Central memory CD8-positive, alpha-beta T cell (primary cell): ENCODE measurements around the gene LIN7B.
A peak's percentile ranks its signal among the peaks of the same experiment; 100 is the strongest.
"Not testable (repeated sequence)": the region's sequence is repeated elsewhere in the genome, so short reads cannot be mapped to it uniquely, and the experiment has no call there.

Experiments used
- ATAC-seq: fragments of 150-1000 bp; cut with Tn5 transposase; replicated peaks from 2 replicates; pipeline ENCODE4 v1.10.0; 2022; ENCODE audit warnings: mild to moderate bottlenecking, moderate FRiP score, moderate number of reproducible peaks; ENCODE audit not compliant: poor library complexity, severe bottlenecking; ENCODE audit errors: extremely low read depth
- DNase-seq, 2 donors: peaks; one replicate each; pipeline ENCODE4 v3.0.0; 2021; ENCODE audit warnings: low spot score in 2 of 2
- H3K27ac Mint-ChIP-seq: one replicate; pipeline ENCODE4 v1.8.0; 2022; ENCODE audit warnings: low read depth, mild to moderate bottlenecking, moderate library complexity, mixed read lengths
- H3K27me3 Mint-ChIP-seq: one replicate; pipeline ENCODE4 v1.8.0; 2022; ENCODE audit warnings: mixed read lengths
- H3K36me3 Mint-ChIP-seq: one replicate; pipeline ENCODE4 v1.8.0; 2022; ENCODE audit warnings: mild to moderate bottlenecking, moderate library complexity, mixed read lengths; ENCODE audit not compliant: insufficient read depth
- H3K4me1 Mint-ChIP-seq: one replicate; pipeline ENCODE4 v1.8.0; 2022; ENCODE audit warnings: mixed read lengths
- H3K4me3 Mint-ChIP-seq: one replicate; pipeline ENCODE4 v1.8.0; 2022; ENCODE audit warnings: mild to moderate bottlenecking, moderate library complexity, mixed read lengths
- H3K9me3 Mint-ChIP-seq: one replicate; pipeline ENCODE4 v1.8.0; 2022; ENCODE audit warnings: mixed read lengths

The LIN7B gene

DNA sequence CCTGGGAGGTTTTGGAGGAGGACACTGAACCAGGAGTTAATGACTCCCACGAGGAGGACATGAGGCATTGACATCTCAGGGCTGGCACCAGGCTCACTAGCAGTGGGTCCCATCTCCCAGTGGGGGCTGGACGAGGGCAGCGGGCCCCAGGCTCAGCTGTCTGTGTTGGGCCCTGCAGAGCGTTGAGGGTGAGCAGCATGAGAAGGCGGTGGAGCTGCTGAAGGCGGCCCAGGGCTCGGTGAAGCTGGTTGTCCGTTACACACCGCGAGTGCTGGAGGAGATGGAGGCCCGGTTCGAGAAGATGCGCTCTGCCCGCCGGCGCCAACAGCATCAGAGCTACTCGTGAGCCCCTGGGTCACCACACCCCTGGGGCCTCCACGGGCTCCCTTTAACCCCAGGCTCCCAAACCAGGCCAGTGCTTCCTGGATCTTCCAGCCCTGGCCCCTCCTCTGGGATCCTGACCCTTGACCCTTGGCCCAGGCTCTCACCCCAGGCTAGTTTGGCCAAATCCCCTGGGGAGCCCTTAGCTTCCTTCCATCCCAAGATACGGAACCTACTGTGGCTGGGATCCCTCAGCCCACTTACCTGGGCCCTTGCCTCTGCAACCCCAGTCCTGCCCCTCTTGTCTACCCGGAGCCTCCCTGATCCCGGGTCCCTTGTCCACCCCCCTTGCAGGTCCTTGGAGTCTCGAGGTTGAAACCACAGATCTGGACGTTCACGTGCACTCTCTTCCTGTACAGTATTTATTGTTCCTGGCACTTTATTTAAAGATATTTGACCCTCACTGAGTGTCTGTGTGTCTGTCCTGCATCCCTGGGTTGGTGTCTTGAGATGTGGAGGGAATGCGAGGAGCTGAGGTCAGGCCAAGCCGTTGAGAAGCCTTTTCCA, 3.8 kb downstream of the LIN7B start:
- ATAC-seq = no peak

DNA sequence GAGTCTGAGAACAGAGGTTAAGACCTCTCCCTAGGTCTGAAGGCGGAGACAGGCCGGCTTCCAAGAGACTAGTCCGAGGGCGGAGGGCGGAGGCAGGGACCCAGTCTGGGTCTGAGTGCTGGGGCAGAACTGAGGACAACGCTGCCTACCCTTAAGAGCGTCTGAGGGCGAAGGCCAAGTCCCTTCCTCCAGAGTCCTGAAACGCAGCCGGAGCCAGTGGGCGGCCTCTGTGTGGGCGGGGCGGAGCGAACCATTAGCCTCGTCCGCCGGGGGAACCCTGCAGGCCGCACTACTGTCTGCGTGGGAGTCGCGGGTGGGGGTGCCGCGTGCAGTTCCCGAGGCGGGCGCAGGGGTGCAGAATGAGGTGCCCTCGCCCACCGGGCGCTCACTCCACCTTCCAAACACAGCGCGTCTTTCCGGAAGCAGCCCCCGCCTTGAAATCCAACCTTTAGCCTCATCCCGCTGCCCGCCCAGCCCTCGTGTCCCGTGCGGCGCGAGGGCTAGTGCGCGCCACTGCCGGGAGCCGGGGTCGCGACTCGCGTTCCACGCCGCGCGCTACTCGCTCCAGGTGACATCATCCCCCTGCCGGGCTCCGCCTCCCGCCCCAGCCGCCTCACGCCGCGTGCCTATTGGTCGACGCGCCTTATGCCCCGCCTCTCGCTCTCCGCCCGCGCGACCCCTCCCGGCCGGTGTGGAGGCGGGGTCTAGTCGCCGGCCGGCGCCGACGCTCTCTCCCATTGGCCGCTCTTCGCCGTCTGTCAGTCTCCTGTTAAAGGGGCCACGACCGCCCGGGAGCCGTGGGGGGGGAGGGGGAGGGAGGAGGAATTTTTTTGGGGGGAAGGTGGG, 4.6 kb downstream of the LIN7B start, which contains the start of gene C19orf73:
TSS of gene C19orf73 (minus strand) at position 579 of the 846 bp plus-strand sequence. CDS start at position 458, 121 bp downstream.
- peak within 1 kb of the TSS; percentile 78 for H3K4me3 Mint-ChIP-seq
- ATAC-seq (peak; percentile 85), DNase-seq (peak; percentile 95)
- no peaks in the 10 kb centered on the region for H3K9me3 Mint-ChIP-seq
- no peaks in the 10 kb centered on the region for H3K27me3 Mint-ChIP-seq
- peaks cover 34% of the 10 kb centered on the region for H3K4me1 Mint-ChIP-seq
- peak within 1 kb of the TSS; percentile 83 for H3K27ac Mint-ChIP-seq
- H3K36me3 Mint-ChIP-seq = peaks cover 12% of the 10 kb centered on the region

More for the DNA sequence above, 3.8 kb downstream of the LIN7B start:
- no peaks in the 10 kb centered on the region for H3K27me3 Mint-ChIP-seq
- H3K4me1 Mint-ChIP-seq = peaks cover 39% of the 10 kb centered on the region
- no peaks in the 10 kb centered on the region for H3K9me3 Mint-ChIP-seq
- peak overlapping the region; percentile 78 for H3K4me3 Mint-ChIP-seq
- H3K36me3 Mint-ChIP-seq = peaks cover 12% of the 10 kb centered on the region
- peak overlapping the region; percentile 83 for H3K27ac Mint-ChIP-seq
- DNase-seq = no peak

- Mint-ChIP-seq H3K9me3 (no peaks in the 10 kb centered on the region), H3K36me3 (peaks cover 12% of the 10 kb centered on the region), H3K27ac (peak within 1 kb of the TSS; percentile 83), H3K4me3 (peak within 1 kb of the TSS; percentile 78), H3K4me1 (peaks cover 30% of the 10 kb centered on the region), H3K27me3 (no peaks in the 10 kb centered on the region)
- DNase-seq = no peak
- ATAC-seq = no peak
These were observed 5.5 kb downstream of the LIN7B start, which contains the start of gene PPFIA3 for GRCh38 chr19:49119411-49120324. TSS of gene PPFIA3 (plus strand) at chr19:49119544. CDS start at chr19:49127874, 8,330 bp downstream.

GRCh38 chr19:49120325-49120683, 6.1 kb downstream of the LIN7B start:
- Mint-ChIP-seq H3K4me1 (peaks cover 30% of the 10 kb centered on the region), H3K9me3 (no peaks in the 10 kb centered on the region), H3K27ac (peak overlapping the region; percentile 54), H3K4me3 (peak overlapping the region; percentile 78), H3K27me3 (no peaks in the 10 kb centered on the region), H3K36me3 (peaks cover 12% of the 10 kb centered on the region)
- no peak for ATAC-seq
- no peak for DNase-seq

DNA sequence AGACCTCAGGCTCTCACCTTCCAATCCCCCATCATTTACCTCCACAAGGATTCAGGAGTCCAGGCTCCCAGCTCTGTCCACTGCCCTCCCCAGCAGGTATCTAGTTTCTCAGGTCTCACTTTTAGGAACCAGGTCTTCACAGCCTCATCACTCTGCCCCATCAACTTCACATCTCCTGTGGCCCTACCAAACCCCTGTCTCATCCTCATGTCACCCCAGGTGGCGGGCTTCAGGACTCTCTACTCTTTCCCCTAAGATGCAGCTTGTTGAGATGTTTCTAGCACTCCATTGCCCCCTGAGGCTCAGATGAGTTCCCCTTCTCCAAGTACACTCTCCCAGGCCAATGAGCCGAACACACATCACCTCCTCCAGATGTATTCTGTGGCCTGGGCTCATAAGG, 6.7 kb downstream of the LIN7B start:
- Mint-ChIP-seq H3K27ac (peak overlapping the region; percentile 54), H3K27me3 (no peaks in the 10 kb centered on the region), H3K9me3 (no peaks in the 10 kb centered on the region), H3K4me3 (peak overlapping the region; percentile 78), H3K36me3 (peaks cover 12% of the 10 kb centered on the region), H3K4me1 (peaks cover 30% of the 10 kb centered on the region)
- ATAC-seq = no peak
- no peak for DNase-seq

- H3K4me3 Mint-ChIP-seq, DNase-seq, H3K27ac Mint-ChIP-seq, H3K36me3 Mint-ChIP-seq, H3K9me3 Mint-ChIP-seq, ATAC-seq, H3K27me3 Mint-ChIP-seq: not testable (repeated sequence)
- H3K4me1 Mint-ChIP-seq = peaks cover 24% of the 10 kb centered on the region
These were observed 7.7 kb downstream of the LIN7B start for GRCh38 chr19:49121841-49122240.

DNA sequence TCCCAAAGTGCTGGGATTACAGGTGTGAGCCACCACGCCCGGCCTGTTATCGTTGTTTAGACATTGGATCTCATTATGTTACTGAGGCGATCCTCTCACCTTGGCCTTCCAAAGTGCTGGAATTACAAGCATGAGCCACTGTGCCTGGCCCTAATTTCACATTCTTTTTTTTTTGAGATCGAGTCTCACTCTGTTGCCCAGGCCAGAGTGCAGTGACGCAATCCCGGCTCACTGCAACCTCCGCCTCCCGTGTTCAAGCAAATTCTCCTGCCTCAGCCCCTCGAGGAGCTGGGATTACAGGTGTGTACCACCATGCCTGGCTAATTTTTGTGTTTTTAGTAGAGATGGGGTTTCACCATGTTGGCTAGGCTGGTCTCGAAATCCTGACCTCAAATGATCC, 9.1 kb downstream of the LIN7B start:
- not testable (repeated sequence) for H3K4me3 Mint-ChIP-seq, ATAC-seq, H3K9me3 Mint-ChIP-seq, DNase-seq, H3K27me3 Mint-ChIP-seq, H3K36me3 Mint-ChIP-seq, H3K27ac Mint-ChIP-seq
- peaks cover 19% of the 10 kb centered on the region for H3K4me1 Mint-ChIP-seq

DNA sequence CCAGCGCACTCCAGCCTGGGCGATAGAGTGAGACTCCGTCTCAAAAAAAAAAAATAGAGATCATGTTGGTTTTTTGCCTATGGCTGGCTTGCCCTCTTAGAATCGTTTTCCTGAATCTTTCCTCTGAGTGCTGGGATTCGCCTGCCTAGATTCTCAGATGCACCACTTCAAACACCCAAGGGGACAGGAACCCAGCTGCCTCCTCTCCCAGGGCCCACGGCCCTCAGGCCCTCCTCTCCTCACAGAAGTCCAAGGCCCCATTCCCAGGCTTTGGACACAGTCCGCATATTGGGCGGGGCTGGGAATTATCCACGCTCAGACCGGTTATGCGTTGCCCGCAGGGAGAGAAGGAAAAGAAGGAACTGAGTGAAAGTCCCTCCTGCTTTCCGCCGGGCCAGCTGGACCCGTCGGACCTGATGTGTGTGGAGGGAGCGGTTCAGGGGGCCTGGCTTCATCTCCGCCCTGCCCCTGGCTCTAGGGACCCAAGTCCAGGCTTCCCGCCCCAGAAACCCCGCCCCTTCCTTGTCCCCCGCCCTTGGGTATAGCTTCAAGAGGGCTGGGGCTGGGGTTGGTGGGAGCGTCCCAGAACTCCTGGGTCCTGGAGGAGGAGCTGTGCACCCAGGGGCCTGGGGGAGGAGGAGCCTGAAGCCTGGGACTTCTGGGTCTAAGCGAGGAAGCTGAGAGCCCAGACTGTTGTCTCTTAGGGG, 11.0 kb downstream of the LIN7B start:
- ATAC-seq = no peak
- Mint-ChIP-seq H3K36me3 (peaks cover 2% of the 10 kb centered on the region), H3K4me1 (peaks cover 22% of the 10 kb centered on the region), H3K27me3 (no peaks in the 10 kb centered on the region), H3K9me3 (no peaks in the 10 kb centered on the region), H3K27ac (no peak overlapping the region), H3K4me3 (no peak overlapping the region)
- DNase-seq = no peak

DNA sequence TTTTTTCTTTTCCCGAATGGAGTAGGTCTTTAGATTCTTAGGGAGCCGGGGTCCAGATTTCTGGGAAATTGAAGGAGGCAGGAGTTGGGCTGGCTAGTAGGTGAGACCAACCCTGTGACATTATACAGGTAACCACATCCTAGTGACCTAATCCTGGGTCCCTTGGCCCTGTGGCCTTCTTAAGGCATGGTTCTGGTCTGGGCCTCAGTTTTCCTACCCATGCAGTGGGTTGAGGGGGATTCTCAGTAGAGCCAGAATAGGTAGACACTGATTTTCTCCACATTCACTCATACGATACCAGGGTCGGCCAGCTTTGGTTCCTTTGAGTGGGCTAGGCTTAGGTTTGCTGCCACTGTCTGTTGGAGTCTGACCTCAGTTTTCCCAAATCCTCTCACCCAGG, 12.4 kb downstream of the LIN7B start:
- H3K4me1 Mint-ChIP-seq = peaks cover 12% of the 10 kb centered on the region
- ATAC-seq = no peak
- no peaks in the 10 kb centered on the region for H3K9me3 Mint-ChIP-seq
- H3K36me3 Mint-ChIP-seq = no peaks in the 10 kb centered on the region
- no peak for DNase-seq
- H3K4me3 Mint-ChIP-seq = peak overlapping the region; percentile 6
- H3K27ac Mint-ChIP-seq = no peak overlapping the region
- no peaks in the 10 kb centered on the region for H3K27me3 Mint-ChIP-seq

DNA sequence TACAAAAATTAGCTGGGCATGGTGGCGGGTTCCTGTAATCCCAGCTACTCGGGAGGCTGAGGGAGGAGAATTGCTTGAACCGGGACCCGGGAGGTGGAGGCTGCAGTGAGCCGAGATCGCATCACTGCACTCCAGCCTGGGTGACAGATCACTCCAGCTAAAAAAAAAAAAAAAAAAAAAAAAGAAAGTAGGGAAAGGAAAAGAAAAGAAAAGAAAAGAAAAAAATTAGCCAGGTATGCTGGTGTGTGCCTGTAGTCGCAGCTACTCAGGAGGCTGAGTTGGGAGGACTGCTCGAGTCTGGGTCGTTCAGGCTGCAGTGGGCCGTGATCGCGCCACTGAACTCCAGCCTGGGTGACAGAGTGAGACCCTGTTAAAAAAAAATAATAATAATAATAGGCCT, 13.1 kb downstream of the LIN7B start:
- H3K27ac Mint-ChIP-seq, H3K27me3 Mint-ChIP-seq, H3K9me3 Mint-ChIP-seq, DNase-seq, ATAC-seq, H3K36me3 Mint-ChIP-seq: not testable (repeated sequence)
- Mint-ChIP-seq H3K4me1 (peaks cover 12% of the 10 kb centered on the region), H3K4me3 (peak overlapping the region; percentile 6)

GRCh38 chr19:49127674-49128544, 13.7 kb downstream of the LIN7B start:
- Mint-ChIP-seq H3K27me3 (no peaks in the 10 kb centered on the region), H3K36me3 (no peaks in the 10 kb centered on the region), H3K4me1 (peaks cover 16% of the 10 kb centered on the region), H3K4me3 (peak overlapping the region; percentile 79), H3K27ac (peak overlapping the region; percentile 89), H3K9me3 (no peaks in the 10 kb centered on the region)
- peak; percentile 90 for ATAC-seq
- peak; percentile 93 to 95 for DNase-seq
